GM12874 (cell line): ENCODE data around the gene CCDC146.
"Not testable (repeated sequence)": the region's sequence is repeated elsewhere in the genome, so short reads cannot be mapped to it uniquely, and the experiment has no call there.

Source experiments
- TF ChIP-seq, protein P1 (sequence below): IDR thresholded peaks from 2 replicates; pipeline ENCODE4 v1.5.1; 2011; ENCODE audit warnings: low read depth, mild to moderate bottlenecking, control low read depth, low read length, moderate library complexity; ENCODE audit not compliant: insufficient read depth

The CCDC146 gene, protein sequence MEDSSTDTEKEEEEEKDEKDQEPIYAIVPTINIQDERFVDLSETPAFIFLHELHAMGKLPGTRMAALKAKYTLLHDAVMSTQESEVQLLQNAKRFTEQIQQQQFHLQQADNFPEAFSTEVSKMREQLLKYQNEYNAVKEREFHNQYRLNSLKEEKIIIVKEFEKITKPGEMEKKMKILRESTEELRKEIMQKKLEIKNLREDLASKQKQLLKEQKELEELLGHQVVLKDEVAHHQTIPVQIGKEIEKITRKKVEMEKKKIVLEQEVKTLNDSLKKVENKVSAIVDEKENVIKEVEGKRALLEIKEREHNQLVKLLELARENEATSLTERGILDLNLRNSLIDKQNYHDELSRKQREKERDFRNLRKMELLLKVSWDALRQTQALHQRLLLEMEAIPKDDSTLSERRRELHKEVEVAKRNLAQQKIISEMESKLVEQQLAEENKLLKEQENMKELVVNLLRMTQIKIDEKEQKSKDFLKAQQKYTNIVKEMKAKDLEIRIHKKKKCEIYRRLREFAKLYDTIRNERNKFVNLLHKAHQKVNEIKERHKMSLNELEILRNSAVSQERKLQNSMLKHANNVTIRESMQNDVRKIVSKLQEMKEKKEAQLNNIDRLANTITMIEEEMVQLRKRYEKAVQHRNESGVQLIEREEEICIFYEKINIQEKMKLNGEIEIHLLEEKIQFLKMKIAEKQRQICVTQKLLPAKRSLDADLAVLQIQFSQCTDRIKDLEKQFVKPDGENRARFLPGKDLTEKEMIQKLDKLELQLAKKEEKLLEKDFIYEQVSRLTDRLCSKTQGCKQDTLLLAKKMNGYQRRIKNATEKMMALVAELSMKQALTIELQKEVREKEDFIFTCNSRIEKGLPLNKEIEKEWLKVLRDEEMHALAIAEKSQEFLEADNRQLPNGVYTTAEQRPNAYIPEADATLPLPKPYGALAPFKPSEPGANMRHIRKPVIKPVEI

DNA sequence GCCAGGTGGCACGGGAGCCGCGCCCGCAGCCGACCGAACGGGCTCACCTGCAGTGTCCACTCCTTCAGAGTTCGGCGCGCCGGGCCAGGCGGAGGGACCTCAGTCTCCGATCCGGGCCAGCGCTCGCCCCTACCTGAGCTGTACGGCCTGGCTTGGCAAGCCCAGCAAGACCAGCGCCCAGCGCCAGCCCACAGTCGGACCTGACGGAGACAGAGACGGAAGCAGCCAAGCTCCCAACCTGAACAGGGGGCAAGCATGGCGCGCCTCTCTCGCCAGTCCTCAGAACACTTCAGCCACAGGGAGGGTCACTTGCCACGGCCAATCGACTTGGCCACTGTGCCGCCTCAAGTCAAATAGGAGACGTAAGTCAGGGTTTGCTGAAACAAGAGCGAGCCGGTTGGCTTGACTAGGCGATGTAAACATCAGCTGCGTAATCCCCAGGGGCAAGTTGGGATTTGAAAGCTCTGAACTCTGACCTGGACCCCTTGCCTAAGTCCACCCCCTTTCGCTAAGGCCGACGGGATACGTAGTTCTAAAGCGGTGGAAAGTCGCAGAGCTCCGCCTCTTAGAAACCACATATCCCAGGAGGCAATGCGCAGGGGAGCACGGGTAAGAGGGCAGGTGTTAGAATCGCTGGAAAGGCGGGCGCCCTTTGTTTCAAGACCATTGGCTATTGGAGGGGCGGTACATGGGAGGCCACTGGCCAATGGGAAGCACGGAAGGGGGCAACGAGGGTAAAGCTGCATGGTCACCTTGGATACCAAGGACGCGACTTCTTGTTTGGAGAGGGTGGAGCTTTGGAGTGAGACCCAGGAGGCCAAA lies at the start of gene CCDC146:
Gene CCDC146, plus strand, starts transcription at position 756 of the 822 bp plus-strand sequence. CDS start 45,054 bp downstream, outside the sequence.
- TF ChIP-seq, protein P1, sequence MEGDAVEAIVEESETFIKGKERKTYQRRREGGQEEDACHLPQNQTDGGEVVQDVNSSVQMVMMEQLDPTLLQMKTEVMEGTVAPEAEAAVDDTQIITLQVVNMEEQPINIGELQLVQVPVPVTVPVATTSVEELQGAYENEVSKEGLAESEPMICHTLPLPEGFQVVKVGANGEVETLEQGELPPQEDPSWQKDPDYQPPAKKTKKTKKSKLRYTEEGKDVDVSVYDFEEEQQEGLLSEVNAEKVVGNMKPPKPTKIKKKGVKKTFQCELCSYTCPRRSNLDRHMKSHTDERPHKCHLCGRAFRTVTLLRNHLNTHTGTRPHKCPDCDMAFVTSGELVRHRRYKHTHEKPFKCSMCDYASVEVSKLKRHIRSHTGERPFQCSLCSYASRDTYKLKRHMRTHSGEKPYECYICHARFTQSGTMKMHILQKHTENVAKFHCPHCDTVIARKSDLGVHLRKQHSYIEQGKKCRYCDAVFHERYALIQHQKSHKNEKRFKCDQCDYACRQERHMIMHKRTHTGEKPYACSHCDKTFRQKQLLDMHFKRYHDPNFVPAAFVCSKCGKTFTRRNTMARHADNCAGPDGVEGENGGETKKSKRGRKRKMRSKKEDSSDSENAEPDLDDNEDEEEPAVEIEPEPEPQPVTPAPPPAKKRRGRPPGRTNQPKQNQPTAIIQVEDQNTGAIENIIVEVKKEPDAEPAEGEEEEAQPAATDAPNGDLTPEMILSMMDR: not testable (repeated sequence)

DNA sequence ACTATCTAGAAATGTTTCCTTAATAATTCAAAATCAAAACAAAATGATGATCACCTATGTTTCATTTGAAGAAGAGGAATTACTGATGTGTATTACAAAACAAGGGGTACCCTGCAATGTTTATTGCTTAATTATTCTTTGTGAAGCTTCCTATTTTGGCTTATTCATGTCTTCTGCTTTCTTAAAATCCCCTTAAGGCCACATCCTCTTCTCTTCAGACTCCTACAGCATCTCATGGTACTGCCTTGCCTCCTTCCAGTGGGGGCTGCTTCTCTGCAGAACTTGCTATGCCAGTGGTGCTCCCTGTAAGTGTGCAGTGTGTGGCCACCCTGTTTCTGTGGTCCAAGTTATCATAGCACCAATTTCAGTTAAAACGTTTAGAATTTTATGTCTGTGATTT lies 35.0 kb downstream of the CCDC146 start:
- TF ChIP-seq, protein P1: no peak

DNA sequence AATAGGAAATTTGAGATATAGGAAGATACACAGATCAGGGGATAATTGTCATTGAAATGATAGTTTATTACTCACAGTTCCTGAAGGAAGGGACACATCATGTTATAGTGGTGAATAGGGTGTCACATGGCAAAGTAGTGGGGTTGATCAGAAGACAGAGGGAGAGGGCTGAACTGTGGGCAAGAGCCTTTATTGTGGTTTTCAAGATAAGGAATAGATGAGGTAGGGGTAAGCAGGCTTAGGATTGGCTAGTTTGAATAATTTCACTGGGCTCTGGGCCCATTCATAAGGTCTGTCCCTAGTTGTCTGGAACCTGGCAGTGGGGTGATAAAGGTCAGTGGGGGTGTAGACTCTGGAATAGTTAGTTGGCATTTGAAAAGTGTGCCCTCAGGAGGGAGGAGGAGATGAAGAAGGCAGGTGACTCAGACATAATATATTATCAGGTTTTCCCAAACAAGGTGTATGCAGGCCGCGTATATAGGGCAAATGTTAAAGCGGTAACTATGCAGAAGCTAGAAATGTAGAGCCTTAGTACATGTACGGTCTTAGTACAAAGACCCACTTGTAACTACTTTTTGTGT lies 58.7 kb downstream of the CCDC146 start:
- TF ChIP-seq, protein P1: no peak

DNA sequence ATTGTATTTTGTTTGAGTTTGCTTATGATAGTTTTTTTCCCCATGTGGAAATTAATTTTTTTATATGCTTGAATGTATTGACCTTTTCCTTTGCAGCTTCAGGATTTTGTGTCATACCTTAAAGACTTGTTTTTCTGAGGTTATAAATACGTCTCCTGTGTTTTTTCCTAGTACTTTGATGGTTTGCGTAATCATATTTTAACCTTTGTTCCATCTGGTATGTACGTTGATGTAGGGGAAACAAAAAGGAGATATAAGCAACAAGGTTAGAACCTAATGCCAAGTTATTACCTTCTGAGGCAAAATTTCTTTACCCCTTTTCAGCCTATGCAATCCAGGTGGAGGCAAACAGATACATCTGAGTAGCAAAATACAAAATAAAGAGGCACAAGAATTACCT lies 59.3 kb downstream of the CCDC146 start:
- TF ChIP-seq, protein P1: no peak

DNA sequence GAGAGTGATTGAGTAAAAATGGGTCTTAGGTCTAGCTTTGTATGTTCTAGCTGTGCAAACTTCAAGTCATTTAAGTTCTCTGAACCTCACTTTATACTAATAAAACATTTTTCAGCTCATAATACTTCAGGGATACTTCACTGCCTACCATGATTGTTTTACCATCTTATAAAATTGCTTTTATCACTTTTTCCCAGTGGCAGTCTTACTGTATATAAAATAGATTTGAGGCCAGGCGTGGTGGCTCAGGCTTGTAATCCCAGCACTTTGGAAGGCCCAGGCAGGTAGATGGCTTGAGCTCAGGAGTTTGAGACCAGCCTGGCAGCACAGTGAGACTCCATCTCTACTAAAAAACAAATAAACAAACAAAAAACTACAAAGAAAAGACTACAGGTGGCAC lies 59.8 kb downstream of the CCDC146 start:
- TF ChIP-seq, protein P1: no peak

DNA sequence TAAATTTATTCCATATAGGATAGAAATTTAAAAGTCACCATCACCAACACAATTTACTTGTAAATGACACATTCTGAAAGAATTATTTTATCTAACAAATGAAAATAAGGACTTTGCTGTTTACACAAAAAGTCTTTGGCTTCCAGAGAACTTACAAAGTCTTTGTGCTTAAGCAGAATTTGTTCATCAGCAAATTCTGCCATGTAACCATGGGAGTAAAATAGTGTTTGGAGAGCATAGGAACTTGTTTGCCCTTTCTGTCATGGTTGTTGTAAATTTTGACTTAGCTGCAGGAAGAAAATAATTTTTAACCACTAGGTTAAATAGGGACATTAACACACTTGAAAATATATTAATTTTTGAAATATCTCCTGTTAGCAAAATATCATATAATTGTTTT lies 62.0 kb downstream of the CCDC146 start:
- TF ChIP-seq, protein P1: no peak
